Uterus (tissue), 2 donors: ENCODE measurements around the gene ZNF618.

Source experiments
- CTCF ChIP-seq, 4 experiments: fragments of 200-600 bp in 2 of 4; fragments of 450-650 bp in 2 of 4; sonication (generic) in 2 of 4; IDR thresholded peaks; one replicate each; pipeline ENCODE4 v1.5.1; 2016 to 2019; ENCODE audit warnings: antibody characterized with exemption in 4 of 4, mild to moderate bottlenecking in 2 of 4, moderate library complexity in 1 of 4
- POLR2A ChIP-seq, 2 donors: fragments of 450-650 bp; IDR thresholded peaks; one replicate each; pipeline ENCODE4 v1.6.1; 2016; ENCODE audit warnings: antibody characterized with exemption in 2 of 2, mild to moderate bottlenecking in 1 of 2, moderate library complexity in 1 of 2

DNA sequence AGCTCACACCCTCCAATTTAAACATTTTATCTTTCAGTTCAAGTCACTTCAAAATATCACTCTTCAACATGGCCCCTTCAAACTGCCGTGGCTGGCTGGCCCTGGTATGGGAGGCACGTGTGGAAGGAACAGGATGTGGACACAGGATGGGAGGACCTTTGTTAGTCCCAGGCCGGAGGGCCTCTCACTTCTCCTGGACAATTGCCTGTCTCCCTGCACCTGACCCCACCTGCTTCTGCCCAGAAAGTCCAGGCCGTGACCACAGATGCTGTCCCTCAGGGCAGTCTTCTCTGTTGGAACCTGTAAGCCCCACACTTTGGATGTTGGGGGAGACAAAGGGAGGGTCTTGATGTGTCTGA lies 182.6 kb downstream of the ZNF618 start:
- TF ChIP-seq POLR2A (IDR thresholded peaks at IDR 0.05) (no peak), CTCF (IDR thresholded peaks at IDR 0.05) (no peak)
